Activated CD4-positive, alpha-beta T cell treated with anti-CD3 and anti-CD28 coated beads, Interleukin-2, Interleukin-6, amounts not matched to agents 100 ng/mL and 50 ng/mL, durations not matched to agents 16 hours and 8 hours (primary cell): ENCODE measurements around the gene TNFRSF9.

ENCODE experiments used
- DNase-seq: peaks from one replicate; pipeline ENCODE4 v3.0.0-alpha.2; 2020

The TNFRSF9 gene

DNA sequence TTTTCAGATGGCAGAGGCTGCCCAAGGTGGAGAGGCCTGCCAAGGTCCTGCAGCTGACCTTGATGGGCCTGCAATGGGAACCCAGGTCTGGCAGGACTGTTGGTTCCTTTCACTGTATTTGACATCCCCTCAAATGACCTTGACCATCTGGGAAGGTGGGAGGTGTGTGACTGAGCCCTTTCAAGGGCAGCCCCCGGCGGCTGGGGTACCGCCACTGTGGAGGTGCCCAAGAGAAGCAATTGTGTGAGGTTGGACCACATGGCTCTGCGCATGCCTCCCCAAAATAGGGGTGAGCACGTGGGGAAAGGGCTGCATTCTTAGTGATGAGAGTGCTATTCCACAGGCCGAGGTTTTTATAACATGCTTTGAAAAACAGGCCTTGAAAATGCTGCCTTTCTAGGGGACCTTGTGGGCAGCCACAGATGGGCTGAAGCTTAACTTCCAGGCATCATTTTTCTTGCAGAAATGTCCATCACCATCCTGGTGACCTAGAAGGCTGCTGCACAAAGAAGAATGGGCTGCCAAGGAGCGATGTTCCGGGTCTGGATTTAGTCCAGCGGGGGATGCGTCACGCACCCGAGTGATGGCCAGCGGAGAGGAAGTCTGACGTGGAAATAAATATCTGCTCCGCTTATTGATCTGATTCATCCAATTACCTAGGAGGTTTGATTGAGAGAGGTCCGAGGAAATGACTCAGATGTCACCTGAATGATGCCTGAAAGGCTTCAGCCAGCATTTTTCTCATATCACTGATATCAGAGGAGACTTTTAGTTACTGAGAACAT lies 71.3 kb downstream of the TNFRSF9 start:
- DNase-seq = no peak

DNA sequence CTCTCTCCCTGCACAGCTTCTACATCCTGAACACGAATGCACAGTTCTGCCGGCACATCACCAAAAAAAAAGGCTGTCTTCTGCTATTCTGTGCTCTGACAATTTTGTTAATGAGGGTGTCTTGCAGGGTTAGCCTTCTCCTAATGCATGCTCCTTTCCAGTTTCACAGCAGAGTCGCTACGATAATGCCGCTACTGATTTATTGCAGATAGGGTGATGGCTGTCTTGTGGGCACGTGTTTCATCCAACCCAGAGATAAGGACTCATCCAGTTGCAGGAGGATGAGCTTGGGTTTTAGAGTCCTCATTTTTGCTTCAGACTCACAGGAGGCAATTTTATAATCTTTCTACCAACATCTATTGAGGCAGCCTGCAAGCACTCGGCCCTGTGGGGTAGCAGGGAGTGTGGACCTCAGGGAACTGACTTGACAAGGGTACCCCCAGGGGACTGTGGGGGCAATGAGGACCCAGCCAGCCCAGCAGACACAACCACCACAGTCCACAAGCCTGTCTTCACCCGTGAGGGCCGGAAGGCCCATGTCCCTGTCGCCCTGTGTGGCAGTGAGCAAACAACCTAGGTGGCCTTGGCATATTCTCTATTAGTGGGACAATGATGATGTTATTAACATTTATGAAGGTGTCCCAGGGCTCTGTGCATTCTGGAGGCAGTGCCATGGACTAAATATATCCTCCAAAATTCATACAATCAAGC lies 72.4 kb downstream of the TNFRSF9 start:
- no peak for DNase-seq

GRCh38 chr1:7865978-7866377 lies 74.7 kb downstream of the TNFRSF9 start:
- DNase-seq = no peak
